Smooth muscle cell (in vitro differentiated cells): ENCODE results near the gene LHFPL2. TPM values are rescaled to one million over a fixed set of nuclear protein-coding genes. Genes with fewer than 3 reads are reported as not detected.

Source experiments
- DNase-seq: peaks from one replicate; lab custom pipeline; 2025; ENCODE audit not compliant: unreplicated experiment; lab: John Stamatoyannopoulos, UW
- H2AFZ ChIP-seq: fragments of 200-600 bp; sonication (generic); 2 replicates; pipeline ENCODE4 v1.6.0; 2016; ENCODE audit warnings: antibody characterized with exemption, low read depth, mild to moderate bottlenecking
- H3F3A ChIP-seq: fragments of 200-600 bp; sonication (generic); 2 replicates; pipeline ENCODE4 v1.6.0; 2017; ENCODE audit warnings: antibody characterized with exemption, low read depth
- H3K27ac ChIP-seq: fragments of 200-600 bp; sonication (generic); 2 replicates; pipeline ENCODE4 v1.5.1; 2016; ENCODE audit warnings: low read depth, mild to moderate bottlenecking
- H3K27me3 ChIP-seq: fragments of 200-600 bp; sonication (generic); 2 replicates; pipeline ENCODE4 v1.6.1; 2016; ENCODE audit warnings: low read depth, mild to moderate bottlenecking
- H3K36me3 ChIP-seq: fragments of 200-600 bp; sonication (generic); 2 replicates; pipeline ENCODE4 v1.5.1; 2016; ENCODE audit warnings: low read depth
- H3K4me1 ChIP-seq: fragments of 200-600 bp; sonication (generic); 2 replicates; pipeline ENCODE4 v1.5.1; 2016; ENCODE audit warnings: low read depth
- H3K4me2 ChIP-seq: fragments of 200-600 bp; sonication (generic); 2 replicates; pipeline ENCODE4 v1.6.0; 2016; ENCODE audit warnings: mild to moderate bottlenecking
- H3K4me3 ChIP-seq: fragments of 200-600 bp; sonication (generic); 2 replicates; pipeline ENCODE4 v1.5.1; 2016; ENCODE audit warnings: mild to moderate bottlenecking
- H3K79me2 ChIP-seq: fragments of 200-600 bp; sonication (generic); 2 replicates; pipeline ENCODE4 v1.6.0; 2016; ENCODE audit warnings: low read depth, mild to moderate bottlenecking
- H3K9ac ChIP-seq: fragments of 200-600 bp; sonication (generic); 2 replicates; pipeline ENCODE4 v1.6.0; 2016; ENCODE audit warnings: low read depth
- H3K9me3 ChIP-seq: fragments of 200-600 bp; sonication (generic); replicated peaks from 2 replicates; pipeline ENCODE4 v1.5.1; 2016; ENCODE audit warnings: low read depth
- H4K20me1 ChIP-seq: fragments of 200-600 bp; sonication (generic); 2 replicates; pipeline ENCODE4 v1.6.0; 2016; ENCODE audit warnings: low read depth
- WGBS: methylation state at CpG from one replicate; pipeline ENCODE4 v1.1.7; 2016; ENCODE audit warnings: low lambda C conversion rate; 5-methylcytosine and 5-hydroxymethylcytosine counted together
- polyA plus RNA-seq: library from polyadenylated mRNA; unstranded; fragments of >200 nt; fragmentation: Nextera tagmentation; extraction: Ambion mirVana; gene quantifications from 2 replicates; pipeline ENCODE4 v1.2.1, GENCODE V29; 2016
- total RNA-seq: library from RNA; depleted of rRNA; stranded (reverse); fragments of >200 nt; gene quantifications from 2 replicates; pipeline ENCODE4 v1.2.3, GENCODE V29; 2014
- TF ChIP-seq, protein P1 (sequence below): fragments of 200-600 bp; sonication (generic); IDR thresholded peaks from 2 replicates; pipeline ENCODE4 v1.5.1; 2017; ENCODE audit warnings: borderline replicate concordance, mild to moderate bottlenecking, antibody characterized with exemption; ENCODE audit not compliant: insufficient read depth, poor library complexity, severe bottlenecking

Gene LHFPL2
- total and polyA plus RNA-seq, 2 experiments from 2014 or later: 13.4 to 18.6 TPM

DNA sequence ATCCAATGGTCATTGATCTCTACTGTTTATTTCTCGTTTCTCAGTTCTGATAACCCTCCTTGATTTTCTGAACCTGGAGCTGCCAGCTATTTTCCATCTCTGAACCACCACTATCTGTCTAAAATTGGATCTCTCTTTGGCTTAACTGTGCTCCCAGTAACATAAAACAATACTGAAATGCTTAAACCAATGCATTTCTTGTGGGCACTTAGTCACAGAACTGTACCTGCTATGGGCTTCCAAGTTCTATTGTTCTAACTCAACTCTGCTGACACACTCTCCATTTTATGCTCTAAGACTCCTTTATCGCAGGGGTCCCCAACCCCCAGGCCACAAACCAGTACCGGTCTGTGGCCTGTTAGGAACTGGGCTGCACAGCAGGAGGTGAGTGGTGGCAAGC is 120.6 kb downstream of the LHFPL2 start:
- Histone ChIP-seq H3K4me3 (peak overlapping the region; percentile 16), H3K27ac (peak overlapping the region; percentile 97), H3K27me3 (no peaks in the 10 kb centered on the region), H3K9ac (peak overlapping the region; percentile 89), H3K9me3 (no peaks in the 10 kb centered on the region), H3K79me2 (peaks cover 24% of the 10 kb centered on the region), H3F3A (peaks cover 16% of the 10 kb centered on the region), H2AFZ (no peak overlapping the region), H4K20me1 (no peaks in the 10 kb centered on the region), H3K4me2 (peak overlapping the region; percentile 71), H3K36me3 (no peaks in the 10 kb centered on the region), H3K4me1 (peaks cover 16% of the 10 kb centered on the region)
- 75% methylated on average over 3 of the region's 3 CpGs for WGBS
- TF ChIP-seq, protein P1, sequence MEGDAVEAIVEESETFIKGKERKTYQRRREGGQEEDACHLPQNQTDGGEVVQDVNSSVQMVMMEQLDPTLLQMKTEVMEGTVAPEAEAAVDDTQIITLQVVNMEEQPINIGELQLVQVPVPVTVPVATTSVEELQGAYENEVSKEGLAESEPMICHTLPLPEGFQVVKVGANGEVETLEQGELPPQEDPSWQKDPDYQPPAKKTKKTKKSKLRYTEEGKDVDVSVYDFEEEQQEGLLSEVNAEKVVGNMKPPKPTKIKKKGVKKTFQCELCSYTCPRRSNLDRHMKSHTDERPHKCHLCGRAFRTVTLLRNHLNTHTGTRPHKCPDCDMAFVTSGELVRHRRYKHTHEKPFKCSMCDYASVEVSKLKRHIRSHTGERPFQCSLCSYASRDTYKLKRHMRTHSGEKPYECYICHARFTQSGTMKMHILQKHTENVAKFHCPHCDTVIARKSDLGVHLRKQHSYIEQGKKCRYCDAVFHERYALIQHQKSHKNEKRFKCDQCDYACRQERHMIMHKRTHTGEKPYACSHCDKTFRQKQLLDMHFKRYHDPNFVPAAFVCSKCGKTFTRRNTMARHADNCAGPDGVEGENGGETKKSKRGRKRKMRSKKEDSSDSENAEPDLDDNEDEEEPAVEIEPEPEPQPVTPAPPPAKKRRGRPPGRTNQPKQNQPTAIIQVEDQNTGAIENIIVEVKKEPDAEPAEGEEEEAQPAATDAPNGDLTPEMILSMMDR: no peak
- DNase-seq: no peak

DNA sequence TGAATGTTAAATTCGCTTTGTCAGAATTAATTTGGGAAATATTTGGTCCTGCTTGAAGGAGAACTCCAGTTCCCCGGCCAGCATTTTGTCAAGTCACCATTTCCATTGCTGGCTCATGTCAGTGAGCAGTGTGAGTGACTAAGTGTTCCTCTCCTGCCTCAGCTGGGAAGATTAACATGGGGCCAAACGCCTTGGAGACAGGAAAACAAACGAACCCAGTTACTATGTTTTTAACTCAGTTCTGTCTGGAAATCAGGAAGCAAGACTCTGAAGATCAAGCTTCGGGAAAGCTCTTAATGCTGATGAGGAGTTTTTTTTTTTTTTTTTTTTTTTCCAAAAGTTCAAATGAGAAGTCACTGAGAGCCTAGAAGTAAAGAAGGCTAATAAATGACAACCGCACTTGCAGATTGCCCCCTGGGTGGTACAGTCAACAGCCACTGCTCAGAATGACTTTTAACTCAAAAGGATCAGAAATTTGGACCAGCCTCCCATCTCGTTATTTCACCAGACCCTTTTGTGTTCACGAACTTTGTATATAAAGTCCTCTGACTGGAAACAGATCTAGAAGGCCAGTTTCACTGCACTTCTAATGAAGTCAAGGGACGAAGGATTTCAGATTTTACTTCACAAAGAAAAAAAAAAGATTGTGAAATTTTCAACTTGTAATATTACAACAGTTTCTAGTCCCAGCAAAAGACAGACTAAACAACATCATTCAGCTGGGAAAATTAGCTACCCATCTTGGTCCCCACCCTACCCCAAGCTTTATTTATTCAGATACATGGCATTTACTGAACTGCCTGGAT is 121.3 kb downstream of the LHFPL2 start:
- TF ChIP-seq, protein P1: no peak
- H4K20me1 ChIP-seq: no peaks in the 10 kb centered on the region
- WGBS: 15% methylated on average over 9 of the region's 9 CpGs
- peak overlapping the region; percentile 89 for H3K9ac ChIP-seq
- H2AFZ ChIP-seq: no peak overlapping the region
- H3K27ac ChIP-seq: peak overlapping the region; percentile 97
- peak overlapping the region; percentile 71 for H3K4me2 ChIP-seq
- H3K36me3 ChIP-seq: no peaks in the 10 kb centered on the region
- no peaks in the 10 kb centered on the region for H3K27me3 ChIP-seq
- H3K4me1 ChIP-seq: peaks cover 16% of the 10 kb centered on the region
- peak; percentile 13 for DNase-seq
- H3K4me3 ChIP-seq: peak overlapping the region; percentile 16
- peaks cover 25% of the 10 kb centered on the region for H3K79me2 ChIP-seq
- no peaks in the 10 kb centered on the region for H3K9me3 ChIP-seq
- peaks cover 16% of the 10 kb centered on the region for H3F3A ChIP-seq

DNA sequence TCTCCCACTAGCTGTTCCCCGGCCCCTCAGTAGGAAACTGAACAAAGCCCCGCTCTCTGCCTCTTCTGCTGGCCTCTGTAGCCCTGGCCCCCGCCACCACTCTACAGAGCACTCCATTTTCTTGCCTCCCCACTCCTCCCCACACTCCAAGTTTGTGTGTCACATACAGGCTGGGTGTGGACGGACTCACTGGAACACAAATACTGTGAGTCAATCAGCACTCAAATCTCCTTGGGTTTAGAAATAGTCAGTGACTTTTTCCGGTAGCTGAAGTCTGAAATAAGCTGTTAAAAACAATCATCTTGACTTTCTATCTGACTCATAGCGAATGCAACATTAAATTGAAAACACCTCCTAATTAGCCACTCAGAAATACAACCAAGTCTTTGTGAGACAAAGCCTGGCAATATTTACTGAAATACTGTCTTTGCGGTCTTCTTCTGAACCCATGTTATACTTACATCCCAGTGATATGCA is 122.5 kb downstream of the LHFPL2 start:
- H2AFZ ChIP-seq: no peak overlapping the region
- peak overlapping the region; percentile 97 for H3K27ac ChIP-seq
- DNase-seq: no peak
- H3K4me3 ChIP-seq: no peak overlapping the region
- 49% methylated on average over 7 of the region's 7 CpGs for WGBS
- TF ChIP-seq, protein P1: no peak
- peaks cover 36% of the 10 kb centered on the region for H3K79me2 ChIP-seq
- H3K4me2 ChIP-seq: peak overlapping the region; percentile 71
- H3K36me3 ChIP-seq: no peaks in the 10 kb centered on the region
- H3K27me3 ChIP-seq: no peaks in the 10 kb centered on the region
- H3K9ac ChIP-seq: peak overlapping the region; percentile 89
- no peaks in the 10 kb centered on the region for H3K9me3 ChIP-seq
- peaks cover 16% of the 10 kb centered on the region for H3F3A ChIP-seq
- no peaks in the 10 kb centered on the region for H4K20me1 ChIP-seq
- H3K4me1 ChIP-seq: peaks cover 16% of the 10 kb centered on the region
